HG03565 (cell line): ENCODE results near the gene TSPAN9.
A peak's percentile ranks its signal among the peaks of the same experiment; 100 is the strongest.

Experiments
- ATAC-seq: cut with Tn5 transposase; IDR thresholded peaks from one replicate; pipeline ENCODE4 v1.9.1; 2021; ENCODE audit warnings: mild to moderate bottlenecking, moderate library complexity; ENCODE audit not compliant: unreplicated experiment

Gene TSPAN9

GRCh38 chr12:3265406-3265805 is 188.2 kb downstream of the TSPAN9 start:
- ATAC-seq: no peak

DNA sequence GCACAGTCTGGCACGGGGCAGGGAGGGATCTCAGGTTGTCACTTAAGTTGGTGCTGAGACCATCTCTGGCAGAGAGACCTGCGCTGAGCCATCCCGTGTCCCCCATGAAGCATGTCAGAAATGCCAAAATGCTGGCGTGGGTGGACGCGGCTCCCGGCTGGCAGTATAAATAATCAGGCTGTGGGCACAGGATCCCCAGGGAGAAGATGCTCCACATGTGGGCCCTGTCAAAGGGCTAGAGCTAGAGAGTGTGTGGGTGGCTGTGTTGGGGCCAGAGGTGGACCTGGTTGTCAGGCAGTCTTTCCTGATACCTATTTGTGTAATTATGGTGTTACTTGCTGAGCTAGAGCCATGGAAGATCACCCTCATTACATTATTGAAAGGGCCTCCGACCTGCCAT is 189.5 kb downstream of the TSPAN9 start:
- ATAC-seq: no peak

- ATAC-seq: no peak
These were observed 190.5 kb downstream of the TSPAN9 start for GRCh38 chr12:3267690-3268089.

DNA sequence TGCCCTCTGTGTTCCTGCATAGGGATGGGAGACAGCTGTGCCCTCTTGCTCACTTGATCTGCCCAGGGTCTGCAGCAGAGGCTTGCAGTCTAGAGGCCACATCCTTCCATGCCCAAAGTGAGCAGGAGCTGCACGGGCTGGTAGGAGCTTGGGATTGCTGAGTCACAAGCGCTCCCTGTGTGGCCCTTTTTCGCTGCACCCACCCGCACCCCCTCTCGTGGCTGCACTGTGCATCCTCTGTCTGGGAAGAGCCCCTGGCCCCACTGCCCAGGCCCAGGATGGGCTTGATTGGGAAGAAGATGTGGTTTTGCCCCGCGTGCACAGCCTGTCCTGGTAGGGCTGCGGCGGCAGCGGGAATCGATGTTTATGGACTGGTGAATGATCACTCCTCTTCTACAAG is 192.4 kb downstream of the TSPAN9 start:
- no peak for ATAC-seq

GRCh38 chr12:3271146-3271545 is 194.0 kb downstream of the TSPAN9 start:
- no peak for ATAC-seq

DNA sequence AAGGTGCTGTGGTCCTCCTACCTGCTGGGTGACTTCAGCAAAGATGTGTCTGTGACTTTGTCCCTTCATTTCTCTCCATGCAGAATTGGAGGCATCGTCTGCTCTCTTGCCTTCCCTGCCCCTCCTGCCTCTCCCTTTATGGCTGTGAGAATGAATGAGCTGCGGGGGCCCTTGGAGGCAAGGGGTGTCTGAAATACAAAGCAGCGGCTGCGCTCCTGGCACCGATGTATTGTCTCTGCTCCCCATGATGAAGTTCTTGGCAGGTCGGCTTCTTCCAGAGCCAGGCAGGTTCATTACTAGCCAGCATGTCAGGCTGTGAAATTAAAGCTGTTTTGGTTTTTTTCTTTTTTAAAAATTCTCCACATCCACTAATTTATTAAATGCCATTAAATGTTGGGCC is 194.5 kb downstream of the TSPAN9 start:
- no peak for ATAC-seq

DNA sequence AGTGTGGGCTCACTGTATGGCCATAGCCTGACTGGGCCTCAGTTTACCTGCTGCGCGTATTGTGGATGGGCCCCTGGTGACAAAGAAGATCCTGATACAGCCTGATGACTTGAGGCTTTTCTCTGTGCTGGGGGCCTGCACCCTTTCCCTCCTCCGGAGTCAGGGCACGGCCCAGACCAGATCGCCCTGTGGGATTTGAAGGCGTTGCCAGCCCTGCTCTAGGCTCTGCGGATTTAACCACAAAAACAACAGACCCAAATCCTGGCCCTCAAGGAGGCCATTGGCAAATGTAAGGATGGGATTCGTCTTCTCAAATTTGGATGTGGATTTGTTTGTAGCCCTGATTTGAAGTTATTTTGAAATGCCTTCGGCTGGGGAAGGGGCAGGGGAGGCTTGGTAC is 195.8 kb downstream of the TSPAN9 start:
- no peak for ATAC-seq

DNA sequence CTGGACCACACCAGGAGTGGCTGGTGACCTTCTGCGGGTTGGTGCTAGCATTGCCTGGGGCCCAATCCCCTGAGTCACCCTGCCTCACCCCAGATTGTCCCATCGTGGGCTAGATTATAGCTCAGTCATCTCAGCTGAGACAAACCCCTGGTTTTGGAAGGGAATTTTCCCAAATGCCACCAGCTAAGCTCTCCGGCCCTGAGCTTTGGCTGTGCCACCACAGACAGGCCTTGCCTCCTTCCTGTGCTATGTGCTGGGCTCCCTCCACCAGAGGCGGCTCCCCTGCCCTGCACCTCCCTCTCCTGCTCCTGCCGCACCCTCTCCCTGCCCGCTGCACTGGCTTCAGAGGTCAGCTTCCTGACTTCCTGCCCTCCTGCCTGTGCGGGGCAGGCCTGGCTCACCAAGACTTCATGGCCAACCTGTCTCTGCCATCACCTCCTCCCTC is 196.3 kb downstream of the TSPAN9 start:
- no peak for ATAC-seq

GRCh38 chr12:3274664-3275063 is 197.5 kb downstream of the TSPAN9 start:
- ATAC-seq: no peak

- ATAC-seq: peak; percentile 59
These were observed 198.2 kb downstream of the TSPAN9 start for GRCh38 chr12:3275171-3276041.

- ATAC-seq: no peak
These were observed 199.0 kb downstream of the TSPAN9 start for GRCh38 chr12:3276226-3276625.

- ATAC-seq: no peak
These were observed 200.2 kb downstream of the TSPAN9 start for GRCh38 chr12:3277306-3277943.

DNA sequence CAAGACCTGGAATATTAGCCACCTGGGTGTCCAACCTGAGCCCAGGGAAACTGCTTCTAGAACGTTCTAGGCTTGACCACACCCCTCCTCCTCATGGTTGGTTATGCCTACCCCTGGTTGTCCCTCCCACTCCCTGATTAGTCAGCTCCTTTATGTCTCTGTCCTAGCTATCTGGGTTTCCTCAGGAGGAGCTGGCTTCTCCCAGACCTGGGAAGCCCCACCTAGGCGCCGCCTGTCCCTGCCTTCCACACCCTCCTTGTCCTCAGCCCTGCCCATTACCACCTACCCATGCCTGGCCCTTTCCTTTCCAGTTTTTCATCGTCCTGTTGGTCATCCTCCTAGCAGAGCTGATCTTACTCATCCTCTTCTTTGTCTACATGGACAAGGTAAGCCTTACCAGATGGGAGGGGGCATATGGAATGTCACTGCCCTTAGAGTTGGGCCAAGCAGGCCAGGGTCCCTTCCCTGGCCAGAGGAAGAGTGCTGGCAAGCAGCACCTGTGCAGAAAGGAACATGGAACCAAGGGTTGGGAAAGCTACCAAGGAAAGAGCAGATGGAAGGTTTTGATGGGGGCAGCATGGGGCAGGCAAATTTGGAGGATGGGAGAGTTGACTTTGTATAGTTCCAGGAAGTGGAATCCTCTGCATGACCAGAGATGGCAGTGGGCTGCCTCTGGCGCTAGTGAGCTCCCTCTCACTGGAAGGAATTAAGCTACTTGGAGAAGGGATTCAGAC is 201.7 kb downstream of the TSPAN9 start:
- ATAC-seq: no peak

GRCh38 chr12:3279415-3279780 is 202.2 kb downstream of the TSPAN9 start:
- no peak for ATAC-seq

DNA sequence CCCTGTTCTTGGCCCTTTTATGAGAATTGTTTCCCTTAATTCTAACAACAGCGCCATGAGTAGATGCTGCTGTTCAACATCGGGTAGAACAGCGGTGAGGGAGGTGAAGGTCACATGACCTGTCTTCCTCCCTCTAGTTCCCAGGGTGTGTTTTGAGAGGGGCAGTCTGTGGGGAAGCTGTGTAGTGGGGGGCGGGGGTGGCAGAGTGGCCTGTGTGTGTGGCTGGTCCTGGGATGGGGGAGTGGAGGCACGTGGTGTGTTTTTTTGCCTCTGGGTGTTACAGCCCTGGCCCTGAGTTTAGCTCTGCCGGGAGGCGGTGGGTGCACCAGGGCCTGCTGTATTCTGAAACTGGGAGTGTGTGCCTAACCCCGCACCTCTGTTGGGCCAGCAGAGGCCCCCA is 202.7 kb downstream of the TSPAN9 start:
- no peak for ATAC-seq

DNA sequence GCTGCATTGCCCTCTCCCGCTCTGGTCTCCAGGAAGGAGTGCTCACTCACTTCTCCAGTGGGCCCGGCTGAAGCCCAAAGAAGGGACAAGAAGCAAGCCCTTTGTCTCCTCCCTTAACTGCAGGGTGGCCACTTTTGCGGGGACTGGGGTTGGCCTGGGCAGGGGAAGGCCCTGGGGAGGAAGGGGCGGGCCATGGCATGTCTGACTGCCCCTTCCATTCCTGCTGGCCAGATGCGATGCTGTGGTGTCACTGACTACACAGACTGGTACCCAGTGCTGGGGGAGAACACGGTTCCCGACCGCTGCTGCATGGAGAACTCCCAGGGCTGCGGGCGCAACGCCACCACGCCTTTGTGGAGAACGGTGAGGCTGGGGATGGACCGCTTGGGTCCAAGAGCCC is 203.8 kb downstream of the TSPAN9 start:
- no peak for ATAC-seq

DNA sequence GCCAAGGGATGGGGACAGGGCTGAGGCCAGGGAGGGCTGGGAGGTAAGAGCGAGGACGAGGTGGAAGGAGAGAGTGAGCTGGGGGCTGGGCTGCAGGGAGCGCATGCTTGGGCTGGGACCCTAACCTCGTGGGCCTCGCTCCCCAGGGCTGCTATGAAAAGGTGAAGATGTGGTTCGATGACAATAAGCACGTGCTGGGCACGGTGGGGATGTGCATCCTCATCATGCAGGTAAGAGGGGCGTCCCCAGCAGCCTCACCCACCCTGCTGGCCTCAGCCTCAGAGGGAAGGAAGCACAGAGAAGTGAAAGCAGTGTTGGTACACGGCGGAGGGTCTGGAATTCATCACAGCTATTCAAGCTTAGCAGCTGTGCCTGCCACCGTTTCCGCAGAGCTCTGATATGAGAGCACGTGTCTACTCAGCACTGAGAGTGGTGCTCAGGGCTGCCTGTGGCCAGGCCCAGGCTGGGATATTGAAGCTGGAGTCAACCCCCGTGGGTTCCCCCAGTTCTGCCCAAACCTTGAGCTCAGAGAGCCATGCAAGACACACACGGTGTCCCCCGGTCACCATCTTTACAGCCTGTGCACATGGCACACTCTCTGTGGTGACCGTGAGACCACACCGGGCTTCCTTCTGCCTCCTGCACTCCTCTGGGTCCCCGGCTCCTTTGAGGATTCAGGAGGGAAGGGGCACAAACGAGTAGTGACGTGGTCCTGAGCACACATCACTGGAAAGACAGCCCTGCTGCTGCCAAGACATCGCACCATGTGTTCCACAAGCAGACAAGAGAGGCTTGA is 204.6 kb downstream of the TSPAN9 start:
- ATAC-seq: no peak

- ATAC-seq: no peak
These were observed 205.1 kb downstream of the TSPAN9 start for GRCh38 chr12:3282384-3282670.

- ATAC-seq: no peak
These were observed 206.0 kb downstream of the TSPAN9 start for GRCh38 chr12:3283137-3283680.

- ATAC-seq: no peak
These were observed 207.2 kb downstream of the TSPAN9 start for GRCh38 chr12:3284405-3284804.

DNA sequence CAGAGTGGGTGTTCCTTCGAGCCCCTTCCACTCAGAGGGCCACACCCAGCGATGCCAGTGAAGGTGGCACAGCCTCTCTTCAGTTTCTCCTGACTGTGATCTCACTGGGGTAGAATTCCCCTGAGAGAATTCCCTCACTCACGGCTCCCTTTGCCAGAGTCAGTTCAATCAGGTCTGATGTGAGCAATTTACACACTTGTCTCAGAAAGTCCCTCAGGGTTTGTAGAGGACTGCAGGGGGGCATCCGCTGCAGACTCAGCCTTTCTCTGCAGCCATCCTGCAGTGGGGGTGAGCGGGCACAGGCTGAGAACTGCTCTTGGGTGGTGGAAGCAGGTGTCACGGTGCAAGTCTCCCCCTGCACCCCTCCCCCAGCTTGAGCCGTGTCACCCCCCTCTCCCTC is 208.4 kb downstream of the TSPAN9 start:
- ATAC-seq: no peak
